Natural killer cell treated with Interleukin-12 subunit alpha and Interleukin-12 subunit beta and Interleukin-15 and Interleukin-18, amount 100 ng/mL, for 72 hours (primary cell): ENCODE measurements around the gene DIPK1B. TPM values are rescaled to one million over a fixed set of nuclear protein-coding genes. Genes with fewer than 3 reads are reported as not detected.

ENCODE experiments used
- ATAC-seq, 2 donors: fragments of 150-1000 bp; cut with Tn5 transposase in 1 of 2; sonication (Bioruptor Pico), chemical (Tn5 transposase) in 1 of 2; 2 replicates each; pipeline ENCODE4 v1.10.0; 2021
- DNase-seq: peaks from one replicate; pipeline ENCODE4 v3.0.0; 2022; ENCODE audit warnings: low spot score
- H3K27ac Mint-ChIP-seq, 2 donors: 1 replicate in 1 of 2; 2 replicates in 1 of 2; pipeline ENCODE4 v1.8.0; 2022; ENCODE audit warnings: mixed read lengths in 2 of 2, mild to moderate bottlenecking in 1 of 2, moderate library complexity in 1 of 2
- H3K27me3 Mint-ChIP-seq, 2 donors: 1 replicate in 1 of 2; 2 replicates in 1 of 2; pipeline ENCODE4 v1.8.0; 2022; ENCODE audit warnings: mixed read lengths in 2 of 2
- H3K36me3 Mint-ChIP-seq: one replicate; pipeline ENCODE4 v1.8.0; 2022; ENCODE audit warnings: mixed read lengths
- H3K4me1 Mint-ChIP-seq, 2 donors: 1 replicate in 1 of 2; 2 replicates in 1 of 2; pipeline ENCODE4 v1.8.0; 2022; ENCODE audit warnings: low read depth in 2 of 2, mixed read lengths in 2 of 2, mild to moderate bottlenecking in 1 of 2
- H3K4me3 Mint-ChIP-seq: one replicate; pipeline ENCODE4 v1.8.0; 2022; ENCODE audit warnings: mixed read lengths
- H3K9me3 Mint-ChIP-seq: 2 replicates; pipeline ENCODE4 v1.8.0; 2022; ENCODE audit warnings: mixed read lengths
- total RNA-seq, 2 donors: library from RNA; stranded (reverse); gene quantifications; one replicate each; pipeline ENCODE4 v1.2.3, GENCODE V29; 2022

Gene DIPK1B
- total RNA-seq, 2 donors from 2014 or later: not detected

DNA sequence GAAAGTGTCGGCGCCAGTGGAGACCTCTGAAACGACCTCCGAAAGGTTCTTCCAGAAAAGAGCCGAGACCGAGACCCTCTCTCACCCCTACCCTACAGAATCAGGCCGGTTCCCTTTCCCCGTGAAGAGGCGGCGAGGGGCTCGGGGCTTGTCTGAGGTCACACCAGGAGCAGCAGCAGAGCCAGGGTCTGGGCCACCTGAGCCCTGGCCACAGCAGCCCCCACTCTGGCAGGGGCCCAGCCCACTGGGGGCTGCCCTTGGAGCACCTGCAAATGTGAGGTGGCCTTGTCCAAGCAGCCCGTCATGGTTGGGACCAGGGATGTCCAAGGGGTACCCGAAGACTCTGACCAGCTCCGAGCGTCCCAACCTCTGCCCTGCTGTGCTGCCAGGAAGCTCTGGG, 34.3 kb upstream of the DIPK1B start:
- no peak overlapping the region for H3K27ac Mint-ChIP-seq
- no peaks in the 10 kb centered on the region for H3K27me3 Mint-ChIP-seq
- H3K36me3 Mint-ChIP-seq: no peaks in the 10 kb centered on the region
- ATAC-seq (no peak), DNase-seq (no peak)
- H3K9me3 Mint-ChIP-seq: no peaks in the 10 kb centered on the region
- H3K4me3 Mint-ChIP-seq: no peak overlapping the region
- H3K4me1 Mint-ChIP-seq: peaks cover 0 to 5% of the 10 kb centered on the region in 2 donors

DNA sequence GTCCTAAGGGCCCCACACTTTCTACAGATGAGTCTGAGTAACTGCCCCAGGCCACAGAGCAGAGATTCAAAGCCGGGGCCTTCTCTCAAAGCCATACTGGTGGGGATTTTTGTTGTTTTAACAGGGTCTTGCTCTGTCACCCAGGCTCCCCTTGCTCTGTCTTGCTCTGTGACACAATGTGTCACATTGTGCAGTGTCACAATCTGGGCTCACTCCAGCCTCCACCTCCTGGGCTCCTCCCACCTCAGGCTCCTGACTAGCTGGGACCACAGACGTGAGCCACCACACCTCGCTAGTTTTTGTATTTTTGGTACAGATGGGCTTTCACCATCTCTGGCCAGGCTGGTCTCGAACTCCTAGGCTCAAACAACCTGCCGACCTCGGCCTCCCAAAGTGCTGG, 33.7 kb upstream of the DIPK1B start:
- no peak overlapping the region for H3K4me3 Mint-ChIP-seq
- H3K9me3 Mint-ChIP-seq: no peaks in the 10 kb centered on the region
- no peaks in the 10 kb centered on the region for H3K27me3 Mint-ChIP-seq
- H3K27ac Mint-ChIP-seq: no peak overlapping the region
- H3K4me1 Mint-ChIP-seq: peaks cover 0 to 5% of the 10 kb centered on the region in 2 donors
- ATAC-seq (no peak), DNase-seq (no peak)
- no peaks in the 10 kb centered on the region for H3K36me3 Mint-ChIP-seq

DNA sequence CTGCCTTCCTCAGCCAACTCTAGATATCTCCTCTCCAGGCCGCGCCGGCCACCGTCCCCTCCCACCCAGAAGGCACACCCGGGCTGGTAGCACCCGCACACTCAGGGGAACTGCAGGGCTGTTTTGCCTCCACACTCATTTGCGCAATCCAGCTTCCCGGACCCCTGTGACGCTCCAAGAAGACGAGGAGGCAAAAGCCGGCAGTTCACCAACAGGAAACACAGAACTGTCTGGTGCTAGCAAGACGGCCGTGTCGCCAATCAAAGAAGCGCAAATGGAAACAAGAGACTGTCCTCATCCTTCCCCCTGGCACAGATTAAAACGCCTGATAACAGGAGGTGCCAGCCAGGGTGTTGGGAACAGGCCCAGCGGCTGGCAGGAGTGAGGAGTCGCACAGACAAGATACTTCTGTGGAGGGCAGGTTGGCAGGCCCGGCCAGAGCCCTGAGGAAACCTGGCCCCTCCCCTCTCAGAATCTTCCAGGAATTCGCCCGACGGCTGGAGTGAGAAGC, 32.9 kb upstream of the DIPK1B start:
- Mint-ChIP-seq H3K27me3 (no peaks in the 10 kb centered on the region), H3K9me3 (no peaks in the 10 kb centered on the region), H3K27ac (no peak overlapping the region), H3K4me1 (peaks cover 0 to 5% of the 10 kb centered on the region in 2 donors), H3K36me3 (no peaks in the 10 kb centered on the region), H3K4me3 (no peak overlapping the region)
- no peak for ATAC-seq
- no peak for DNase-seq

DNA sequence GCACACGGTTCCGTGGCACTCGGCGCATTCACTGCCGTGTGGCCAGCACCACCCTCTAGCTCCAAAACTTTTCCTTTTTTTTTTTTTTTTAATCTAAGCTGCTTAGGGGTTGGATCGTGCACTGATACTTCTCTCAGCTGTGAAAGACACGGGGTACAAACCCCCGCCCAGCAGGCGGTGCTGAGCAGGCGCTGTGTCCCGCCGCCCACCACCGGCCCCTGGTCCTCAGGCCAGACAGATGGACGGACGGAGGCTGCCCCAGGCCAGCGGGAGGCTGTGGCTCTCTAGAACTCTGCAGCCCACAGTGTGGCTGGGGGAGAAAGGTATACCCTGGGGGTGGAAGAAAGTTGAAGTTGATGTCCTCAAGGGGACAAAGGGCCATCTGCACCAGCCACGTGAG, 31.3 kb upstream of the DIPK1B start:
- no peak for DNase-seq
- ATAC-seq: no peak
- Mint-ChIP-seq H3K36me3 (no peaks in the 10 kb centered on the region), H3K9me3 (no peaks in the 10 kb centered on the region), H3K27ac (no peak overlapping the region), H3K4me3 (no peak overlapping the region), H3K4me1 (peaks cover 0 to 8% of the 10 kb centered on the region in 2 donors), H3K27me3 (no peaks in the 10 kb centered on the region)

GRCh38 chr9:136681945-136682699, 30.2 kb upstream of the DIPK1B start:
- H3K36me3 Mint-ChIP-seq: no peaks in the 10 kb centered on the region
- ATAC-seq (no peak), DNase-seq (no peak)
- H3K27ac Mint-ChIP-seq: no peak overlapping the region
- no peaks in the 10 kb centered on the region for H3K9me3 Mint-ChIP-seq
- peaks cover 0 to 8% of the 10 kb centered on the region in 2 donors for H3K4me1 Mint-ChIP-seq
- H3K27me3 Mint-ChIP-seq: no peaks in the 10 kb centered on the region
- H3K4me3 Mint-ChIP-seq: no peak overlapping the region

DNA sequence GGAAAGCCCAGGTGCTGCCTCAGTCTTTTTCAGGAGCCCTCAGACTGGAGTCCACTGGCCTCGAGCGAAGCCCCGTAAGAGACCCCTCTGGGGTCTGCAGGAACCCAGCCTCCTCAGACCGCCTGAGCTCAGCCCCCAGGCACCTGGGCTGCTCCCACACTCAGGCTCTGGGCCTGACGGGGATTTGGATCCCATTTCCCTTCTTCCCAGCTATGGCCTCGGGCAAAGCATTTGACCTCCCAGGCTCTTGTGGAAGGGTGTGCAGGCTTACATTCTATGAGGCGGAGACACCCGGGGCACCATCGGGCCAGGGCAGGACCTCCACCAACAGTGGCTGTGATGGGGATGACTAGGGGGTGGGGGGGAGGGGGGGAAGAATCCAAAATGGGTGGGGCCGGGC, 29.7 kb upstream of the DIPK1B start:
- Mint-ChIP-seq H3K27me3 (no peaks in the 10 kb centered on the region), H3K27ac (no peak overlapping the region), H3K4me3 (no peak overlapping the region), H3K36me3 (no peaks in the 10 kb centered on the region), H3K9me3 (no peaks in the 10 kb centered on the region), H3K4me1 (peaks cover 0 to 8% of the 10 kb centered on the region in 2 donors)
- ATAC-seq (no peak), DNase-seq (no peak)

DNA sequence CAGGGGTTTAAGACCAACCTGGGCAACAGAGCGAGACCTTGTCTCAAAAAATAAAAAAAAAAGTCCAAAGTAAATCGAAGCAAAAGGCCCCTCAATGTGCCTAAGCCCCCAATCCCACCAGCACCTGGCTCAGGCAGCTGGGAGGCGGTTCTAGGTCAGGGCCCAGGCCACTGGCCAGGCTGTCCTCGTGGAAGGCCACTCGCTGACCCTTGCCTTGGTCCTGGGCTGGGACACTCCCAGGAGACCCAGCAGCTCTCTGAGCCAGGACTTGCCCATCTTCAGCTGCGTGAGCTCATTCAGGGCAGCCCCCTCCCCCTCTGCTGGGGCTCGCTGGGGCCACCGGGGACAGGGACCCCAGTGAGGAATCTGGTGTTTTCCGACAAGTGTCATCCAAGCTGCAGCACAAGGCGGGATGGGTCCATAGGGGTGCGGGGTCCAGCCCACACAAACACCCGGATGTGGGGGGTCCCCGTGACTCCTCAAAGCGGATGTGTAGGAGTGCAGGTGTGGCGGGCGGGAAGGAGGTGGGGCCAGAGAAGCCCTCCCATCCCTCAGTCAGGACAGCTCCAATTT, 29.1 kb upstream of the DIPK1B start:
- Mint-ChIP-seq H3K4me1 (peaks cover 0 to 8% of the 10 kb centered on the region in 2 donors), H3K36me3 (no peaks in the 10 kb centered on the region), H3K9me3 (no peaks in the 10 kb centered on the region), H3K4me3 (no peak overlapping the region), H3K27ac (no peak overlapping the region), H3K27me3 (no peaks in the 10 kb centered on the region)
- ATAC-seq (no peak), DNase-seq (no peak)

DNA sequence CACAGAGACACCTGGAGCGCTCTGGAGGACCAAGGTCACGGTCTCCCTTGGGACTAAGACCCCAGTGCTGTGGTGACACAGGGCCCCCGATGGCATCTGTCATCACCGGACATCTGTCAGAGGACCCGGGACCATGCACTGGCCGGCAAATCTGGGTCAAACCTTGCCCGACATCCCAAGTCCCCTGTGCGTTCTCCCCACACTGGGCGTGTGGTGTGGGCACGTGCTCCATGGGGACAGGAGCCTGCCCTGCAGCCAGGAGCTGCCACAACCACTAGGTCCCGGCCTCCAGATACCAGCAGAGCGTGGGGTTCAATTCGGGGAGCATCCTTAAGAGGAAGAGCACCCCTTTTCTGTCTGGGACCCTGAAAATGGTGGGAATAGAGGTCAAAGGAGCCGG, 28.6 kb upstream of the DIPK1B start:
- H3K36me3 Mint-ChIP-seq: no peaks in the 10 kb centered on the region
- no peaks in the 10 kb centered on the region for H3K9me3 Mint-ChIP-seq
- H3K27me3 Mint-ChIP-seq: no peaks in the 10 kb centered on the region
- ATAC-seq (no peak), DNase-seq (no peak)
- H3K27ac Mint-ChIP-seq: no peak overlapping the region
- H3K4me3 Mint-ChIP-seq: no peak overlapping the region
- peaks cover 0 to 8% of the 10 kb centered on the region in 2 donors for H3K4me1 Mint-ChIP-seq

DNA sequence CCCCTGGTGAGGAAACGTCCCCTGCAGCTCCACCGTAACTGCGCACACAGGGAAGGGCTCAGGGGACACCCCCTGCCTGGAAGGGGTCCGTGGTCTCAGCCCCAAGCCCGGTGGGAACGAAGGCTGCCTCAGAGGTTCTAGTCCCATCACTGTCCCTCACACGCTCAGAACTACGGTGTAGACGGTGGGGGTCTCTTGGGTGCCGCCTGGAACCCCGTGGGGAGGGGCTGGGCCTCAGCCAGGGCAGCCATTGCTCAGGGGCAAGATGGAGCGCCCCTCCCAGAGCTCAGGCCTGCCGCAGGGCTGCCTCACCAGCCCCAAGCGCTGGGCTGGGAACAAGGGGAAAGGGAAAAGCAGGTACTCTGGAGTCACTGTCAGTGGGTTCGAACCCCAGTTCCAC, 28.0 kb upstream of the DIPK1B start:
- no peaks in the 10 kb centered on the region for H3K9me3 Mint-ChIP-seq
- ATAC-seq (no peak), DNase-seq (no peak)
- H3K4me1 Mint-ChIP-seq: peaks cover 0 to 5% of the 10 kb centered on the region in 2 donors
- no peaks in the 10 kb centered on the region for H3K36me3 Mint-ChIP-seq
- no peaks in the 10 kb centered on the region for H3K27me3 Mint-ChIP-seq
- no peak overlapping the region for H3K4me3 Mint-ChIP-seq
- no peak overlapping the region for H3K27ac Mint-ChIP-seq

- no peak overlapping the region for H3K27ac Mint-ChIP-seq
- no peaks in the 10 kb centered on the region for H3K9me3 Mint-ChIP-seq
- ATAC-seq: no peak
Measured at GRCh38 chr9:136684799-136685198, 27.6 kb upstream of the DIPK1B start.

DNA sequence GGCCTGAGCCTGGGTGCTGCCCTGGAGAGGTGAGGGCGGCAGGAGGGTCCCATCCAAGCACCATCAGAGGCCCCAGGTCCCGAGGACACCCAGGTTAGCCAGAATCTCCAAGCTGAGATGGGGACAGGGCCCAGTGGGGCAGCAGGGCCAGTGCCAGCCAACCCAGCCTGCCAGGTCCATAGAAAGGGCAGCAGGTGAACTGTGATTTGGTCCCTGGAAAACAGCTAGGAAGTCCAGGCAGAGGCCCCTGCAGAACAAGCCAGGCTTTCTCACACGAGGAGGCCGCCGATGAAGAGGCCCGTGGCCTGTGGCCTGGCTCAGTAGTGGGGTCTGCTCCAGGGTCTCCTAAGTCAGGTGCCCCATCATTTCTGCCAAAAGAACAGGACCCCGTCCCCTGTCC, 27.2 kb upstream of the DIPK1B start:
- no peak for DNase-seq
- H3K27me3 Mint-ChIP-seq: no peaks in the 10 kb centered on the region
- H3K9me3 Mint-ChIP-seq: no peaks in the 10 kb centered on the region
- no peak overlapping the region for H3K4me3 Mint-ChIP-seq
- H3K27ac Mint-ChIP-seq: no peak overlapping the region
- no peak for ATAC-seq
- no peaks in the 10 kb centered on the region for H3K36me3 Mint-ChIP-seq
- H3K4me1 Mint-ChIP-seq: peaks cover 0 to 3% of the 10 kb centered on the region in 2 donors

More at GRCh38 chr9:136684799-136685198, 27.6 kb upstream of the DIPK1B start:
- Mint-ChIP-seq H3K36me3 (no peaks in the 10 kb centered on the region), H3K27me3 (no peaks in the 10 kb centered on the region), H3K4me3 (no peak overlapping the region), H3K4me1 (peaks cover 0 to 3% of the 10 kb centered on the region in 2 donors)
- DNase-seq: no peak

- no peaks in the 10 kb centered on the region for H3K27me3 Mint-ChIP-seq
- no peak overlapping the region for H3K27ac Mint-ChIP-seq
- peaks cover 0 to 3% of the 10 kb centered on the region in 2 donors for H3K4me1 Mint-ChIP-seq
- no peaks in the 10 kb centered on the region for H3K9me3 Mint-ChIP-seq
- DNase-seq: no peak
- no peaks in the 10 kb centered on the region for H3K36me3 Mint-ChIP-seq
- ATAC-seq: no peak
- H3K4me3 Mint-ChIP-seq: peak overlapping the region; percentile 52
Measured at GRCh38 chr9:136685790-136686533, 26.4 kb upstream of the DIPK1B start.

- DNase-seq: no peak
- H3K9me3 Mint-ChIP-seq: no peaks in the 10 kb centered on the region
- peak overlapping the region; percentile 52 for H3K4me3 Mint-ChIP-seq
- ATAC-seq: no peak
- no peak overlapping the region for H3K27ac Mint-ChIP-seq
- H3K27me3 Mint-ChIP-seq: no peaks in the 10 kb centered on the region
- peaks cover 0 to 3% of the 10 kb centered on the region in 2 donors for H3K4me1 Mint-ChIP-seq
- no peaks in the 10 kb centered on the region for H3K36me3 Mint-ChIP-seq
Measured at GRCh38 chr9:136686534-136686793, 25.9 kb upstream of the DIPK1B start.
